ENCODE data around the gene CD3E. TPM values are rescaled to one million over a fixed set of nuclear protein-coding genes. Genes with fewer than 3 reads are reported as not detected.
A peak's percentile ranks its signal among the peaks of the same experiment; 100 is the strongest.

CD3E gene
- total RNA-seq, 1 experiment from 2014 or later = not detected

DNA sequence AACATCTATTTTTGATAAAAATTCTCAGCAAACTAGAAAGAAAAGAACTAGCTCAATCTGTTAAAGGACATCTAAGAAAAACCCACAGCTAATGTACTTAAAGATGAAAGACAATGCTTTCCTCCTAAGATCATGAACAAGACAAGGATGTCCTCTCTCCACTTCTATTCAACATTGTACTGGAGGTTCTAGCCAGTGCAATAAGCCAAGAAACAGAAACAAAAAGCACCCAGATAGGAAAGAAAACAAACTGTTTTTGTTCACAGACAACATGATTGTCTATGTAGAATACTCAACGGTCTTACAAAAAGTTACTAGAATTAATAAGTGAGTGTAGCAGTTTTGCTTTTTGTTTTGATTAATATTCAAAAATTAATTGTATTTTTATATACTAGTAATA, 30.2 kb downstream of the CD3E start:
- DNase-seq = no peak
- no peaks in the 10 kb centered on the region for H3K9me3 Mint-ChIP-seq (ENCODE audit: low read depth, unreplicated experiment)
- H3K4me1 Mint-ChIP-seq (ENCODE audit: low read depth, unreplicated experiment) = no peaks in the 10 kb centered on the region
- TF ChIP-seq, protein P1, sequence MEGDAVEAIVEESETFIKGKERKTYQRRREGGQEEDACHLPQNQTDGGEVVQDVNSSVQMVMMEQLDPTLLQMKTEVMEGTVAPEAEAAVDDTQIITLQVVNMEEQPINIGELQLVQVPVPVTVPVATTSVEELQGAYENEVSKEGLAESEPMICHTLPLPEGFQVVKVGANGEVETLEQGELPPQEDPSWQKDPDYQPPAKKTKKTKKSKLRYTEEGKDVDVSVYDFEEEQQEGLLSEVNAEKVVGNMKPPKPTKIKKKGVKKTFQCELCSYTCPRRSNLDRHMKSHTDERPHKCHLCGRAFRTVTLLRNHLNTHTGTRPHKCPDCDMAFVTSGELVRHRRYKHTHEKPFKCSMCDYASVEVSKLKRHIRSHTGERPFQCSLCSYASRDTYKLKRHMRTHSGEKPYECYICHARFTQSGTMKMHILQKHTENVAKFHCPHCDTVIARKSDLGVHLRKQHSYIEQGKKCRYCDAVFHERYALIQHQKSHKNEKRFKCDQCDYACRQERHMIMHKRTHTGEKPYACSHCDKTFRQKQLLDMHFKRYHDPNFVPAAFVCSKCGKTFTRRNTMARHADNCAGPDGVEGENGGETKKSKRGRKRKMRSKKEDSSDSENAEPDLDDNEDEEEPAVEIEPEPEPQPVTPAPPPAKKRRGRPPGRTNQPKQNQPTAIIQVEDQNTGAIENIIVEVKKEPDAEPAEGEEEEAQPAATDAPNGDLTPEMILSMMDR (IDR thresholded peaks at IDR 0.05; ENCODE audit: unreplicated experiment) = no peak
- CTCF ChIA-PET = interaction anchor here (0.9 kb wide), 1 partner anchor 28 kb away, joined by 5 read pairs; no protein-coding TSS in a partner anchor
- intact Hi-C loops (cut with micrococcal nuclease; ENCODE audit: unreplicated experiment) = no loop called here
- no peaks in the 10 kb centered on the region for H3K36me3 Mint-ChIP-seq (ENCODE audit: insufficient read depth, unreplicated experiment)
- no peak overlapping the region for H3K4me3 Mint-ChIP-seq (ENCODE audit: low read depth, unreplicated experiment)
- BruUV-seq (replicated peaks) = no TSS peak
- H3K27ac Mint-ChIP-seq (ENCODE audit: unreplicated experiment) = no peak overlapping the region
- H3K27me3 Mint-ChIP-seq (ENCODE audit: unreplicated experiment) = peaks cover 17% of the 10 kb centered on the region

DNA sequence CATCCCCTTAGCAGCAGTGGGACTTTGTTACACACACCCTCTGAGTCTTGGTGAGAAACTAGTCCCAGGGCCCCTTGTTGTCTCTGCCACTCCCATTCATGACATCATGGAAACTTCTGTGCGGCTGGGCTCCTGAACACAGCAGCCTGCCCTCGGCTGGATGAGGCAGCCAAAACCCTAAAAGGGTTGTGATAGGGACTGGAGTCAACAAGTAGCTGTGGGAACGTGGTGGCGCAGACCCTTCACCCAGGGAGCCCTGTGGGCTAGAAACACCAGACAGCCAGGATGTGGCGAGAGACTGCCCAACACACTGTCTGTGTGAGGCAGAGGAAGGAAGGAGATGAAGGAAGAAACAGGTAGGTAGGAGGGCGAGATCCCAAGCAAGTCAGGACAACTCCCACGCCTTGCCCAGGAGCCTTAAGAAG, 34.1 kb downstream of the CD3E start:
- no peaks in the 10 kb centered on the region for H3K9me3 Mint-ChIP-seq (ENCODE audit: low read depth, unreplicated experiment)
- no TSS peak for BruUV-seq (replicated peaks)
- H3K4me1 Mint-ChIP-seq (ENCODE audit: low read depth, unreplicated experiment) = no peaks in the 10 kb centered on the region
- H3K27ac Mint-ChIP-seq (ENCODE audit: unreplicated experiment) = peak overlapping the region; percentile 58
- intact Hi-C loops (cut with micrococcal nuclease; ENCODE audit: unreplicated experiment) = no loop called here
- H3K27me3 Mint-ChIP-seq (ENCODE audit: unreplicated experiment) = peaks cover 34% of the 10 kb centered on the region
- no peaks in the 10 kb centered on the region for H3K36me3 Mint-ChIP-seq (ENCODE audit: insufficient read depth, unreplicated experiment)
- DNase-seq = no peak
- TF ChIP-seq, protein P1 (IDR thresholded peaks at IDR 0.05; ENCODE audit: unreplicated experiment) = no peak
- CTCF ChIA-PET = interaction anchor here (0.6 kb wide), 1 partner anchor 1026 kb away, joined by 4 read pairs; no protein-coding TSS in a partner anchor
- no peak overlapping the region for H3K4me3 Mint-ChIP-seq (ENCODE audit: low read depth, unreplicated experiment)

DNA sequence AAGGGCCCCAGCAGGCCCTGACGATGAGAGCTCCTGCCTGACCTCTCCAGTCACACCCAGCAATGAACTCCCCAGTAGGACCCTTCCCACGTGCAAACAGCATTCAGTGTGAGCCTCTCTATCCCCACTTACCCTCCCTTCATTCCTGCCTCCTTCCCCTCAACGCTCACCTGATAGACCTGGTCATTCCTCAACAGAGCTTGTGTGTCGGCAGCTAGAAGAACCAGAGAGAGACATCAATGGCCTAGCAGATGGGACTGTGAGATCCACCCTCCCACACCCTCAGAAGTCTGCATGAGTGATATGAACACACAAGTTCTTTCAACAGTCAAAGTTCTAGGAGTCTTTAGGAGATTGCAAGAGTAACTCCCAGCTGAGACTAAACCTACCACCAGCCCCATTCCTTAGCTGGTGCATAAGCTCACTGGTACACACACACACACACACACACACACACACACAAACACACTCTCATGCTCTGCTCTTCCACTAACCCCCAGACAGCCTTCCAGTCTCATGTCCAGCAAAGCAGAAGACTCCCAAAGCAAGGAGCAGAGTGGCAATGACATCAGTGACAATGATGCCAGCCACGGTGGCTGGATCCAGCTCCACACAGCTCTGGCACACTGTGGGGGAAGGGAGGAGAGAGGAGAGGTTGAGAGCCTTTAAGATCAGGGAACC, 34.9 kb downstream of the CD3E start:
- no peak for DNase-seq
- TF ChIP-seq, protein P1 (IDR thresholded peaks at IDR 0.05; ENCODE audit: unreplicated experiment) = no peak
- CTCF ChIA-PET = no interaction called here
- Mint-ChIP-seq H3K36me3 (ENCODE audit: insufficient read depth, unreplicated experiment) (no peaks in the 10 kb centered on the region), H3K9me3 (ENCODE audit: low read depth, unreplicated experiment) (no peaks in the 10 kb centered on the region), H3K27me3 (ENCODE audit: unreplicated experiment) (peaks cover 36% of the 10 kb centered on the region), H3K27ac (ENCODE audit: unreplicated experiment) (no peak overlapping the region), H3K4me3 (ENCODE audit: low read depth, unreplicated experiment) (no peak overlapping the region), H3K4me1 (ENCODE audit: low read depth, unreplicated experiment) (no peaks in the 10 kb centered on the region)
- BruUV-seq (replicated peaks) = no TSS peak
- intact Hi-C loops (cut with micrococcal nuclease; ENCODE audit: unreplicated experiment) = no loop called here

DNA sequence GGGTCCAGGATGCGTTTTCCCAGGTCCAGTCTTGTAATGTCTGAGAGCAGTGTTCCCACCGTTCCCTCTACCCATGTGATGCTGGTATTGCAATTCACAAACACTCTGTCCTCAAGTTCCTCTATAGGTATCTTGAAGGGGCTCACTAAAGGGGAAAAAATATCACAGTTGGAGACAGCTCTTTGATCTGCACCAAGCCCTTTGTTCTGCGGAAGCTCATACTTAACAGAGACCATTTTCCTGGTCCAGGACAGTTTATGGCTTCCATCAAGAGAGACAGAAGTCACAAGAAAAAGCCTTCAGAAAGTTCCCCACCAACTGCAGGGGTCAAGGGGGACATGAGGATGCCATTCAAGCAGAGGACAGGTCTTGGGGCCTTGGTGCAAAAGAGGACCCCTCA, 35.9 kb downstream of the CD3E start:
- Mint-ChIP-seq H3K27me3 (ENCODE audit: unreplicated experiment) (peaks cover 46% of the 10 kb centered on the region), H3K27ac (ENCODE audit: unreplicated experiment) (no peak overlapping the region), H3K36me3 (ENCODE audit: insufficient read depth, unreplicated experiment) (no peaks in the 10 kb centered on the region), H3K9me3 (ENCODE audit: low read depth, unreplicated experiment) (peaks cover 3% of the 10 kb centered on the region), H3K4me1 (ENCODE audit: low read depth, unreplicated experiment) (peaks cover 5% of the 10 kb centered on the region), H3K4me3 (ENCODE audit: low read depth, unreplicated experiment) (no peak overlapping the region)
- CTCF ChIA-PET = interaction anchor here (0.7 kb wide), 1 partner anchor 1017 kb away, joined by 3 read pairs; no protein-coding TSS in a partner anchor
- TF ChIP-seq, protein P1 (IDR thresholded peaks at IDR 0.05; ENCODE audit: unreplicated experiment) = no peak
- no peak for DNase-seq
- intact Hi-C loops (cut with micrococcal nuclease; ENCODE audit: unreplicated experiment) = no loop called here
- no TSS peak for BruUV-seq (replicated peaks)

All from Calu3 (cell line).